Measurements from ENCODE around the gene SRRM2.

SRRM2 gene

GRCh38 chr16:2765462-2766404 lies 13.3 kb downstream of the SRRM2 start:
- no peak for DNase-seq

- DNase-seq: no peak
Observed at GRCh38 chr16:2766430-2767139, 14.1 kb downstream of the SRRM2 start.

GRCh38 chr16:2767140-2767731 lies 14.8 kb downstream of the SRRM2 start:
- no peak for DNase-seq

- DNase-seq: no peak
Observed at GRCh38 chr16:2767891-2768290, 15.5 kb downstream of the SRRM2 start.

- no peak for DNase-seq
Observed at GRCh38 chr16:2768403-2769089, 16.1 kb downstream of the SRRM2 start.

- DNase-seq: no peak
Observed at GRCh38 chr16:2769100-2769529, 16.7 kb downstream of the SRRM2 start.

- DNase-seq: no peak
Observed at GRCh38 chr16:2769675-2770056, 17.2 kb downstream of the SRRM2 start.

GRCh38 chr16:2770057-2770951 lies 17.9 kb downstream of the SRRM2 start:
- DNase-seq: peak; percentile 40

- DNase-seq: no peak
Observed at GRCh38 chr16:2771496-2772402, 19.3 kb downstream of the SRRM2 start.

GRCh38 chr16:2773188-2773968 lies 20.9 kb downstream of the SRRM2 start:
- no peak for DNase-seq

- DNase-seq: no peak
Observed at GRCh38 chr16:2774161-2774891, 21.9 kb downstream of the SRRM2 start.

- no peak for DNase-seq
Observed at GRCh38 chr16:2775131-2775716, 22.8 kb downstream of the SRRM2 start.

- DNase-seq: no peak
Observed at GRCh38 chr16:2775765-2776499, 23.5 kb downstream of the SRRM2 start.

GRCh38 chr16:2776500-2777139 lies 24.2 kb downstream of the SRRM2 start:
- peak; percentile 48 for DNase-seq

GRCh38 chr16:2777231-2777902 lies 24.9 kb downstream of the SRRM2 start, which contains the start of gene ELOB:
ELOB (minus strand) TSS chr16:2777280; CDS start chr16:2777239, 41 bp downstream.
- DNase-seq: peak; percentile 90

- peak; percentile 57 for DNase-seq
Observed at GRCh38 chr16:2777903-2778629, 25.6 kb downstream of the SRRM2 start.

Measured in CD4-positive, alpha-beta T cell treated with Interleukin-17A for 1 hour (primary cell).